Measurements from ENCODE around the gene REEP3.
"Not testable (repeated sequence)": the region's sequence is repeated elsewhere in the genome, so short reads cannot be mapped to it uniquely, and the experiment has no call there.

Gene REEP3

DNA sequence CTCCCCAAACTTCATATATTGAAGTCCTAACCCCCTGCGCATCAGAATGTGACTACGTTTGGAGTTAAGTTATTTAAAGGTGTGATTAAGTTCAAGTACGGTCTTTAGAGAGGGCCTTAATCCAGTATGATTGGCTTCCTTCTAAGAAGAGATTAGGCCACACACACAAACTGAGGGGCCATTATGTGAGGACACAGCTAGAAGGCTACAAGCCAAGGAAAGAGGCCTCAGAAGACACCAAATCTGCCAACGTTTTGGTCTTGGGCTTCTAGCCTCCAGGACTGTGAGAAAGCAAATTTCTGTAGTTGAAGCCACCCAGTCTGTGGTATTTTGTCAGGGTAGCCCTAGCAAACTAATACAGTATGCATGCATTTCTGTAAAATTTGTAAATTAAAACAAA is 41.7 kb downstream of the REEP3 start:
- H4K5ac ChIP-seq (ENCODE audit: low read length) = no peak overlapping the region
- no peak overlapping the region for H3K4ac ChIP-seq (ENCODE audit: low read depth, low read length)
- H2BK5ac ChIP-seq (ENCODE audit: low read length) = no peak overlapping the region
- H2AK5ac ChIP-seq (ENCODE audit: low read length) = no peak overlapping the region
- no peaks in the 10 kb centered on the region for H3K27me3 ChIP-seq (ENCODE audit: insufficient read depth, low read length, poor library complexity)
- H4K8ac ChIP-seq (ENCODE audit: low read depth, low read length) = no peak overlapping the region
- no peak overlapping the region for H3K27ac ChIP-seq (ENCODE audit: low read depth, low read length)
- no CpG with 5 or more reads among the region's 4 CpGs for WGBS (ENCODE audit: extremely low coverage, insufficient coverage, low lambda C conversion rate)
- no peak overlapping the region for H2BK15ac ChIP-seq (replicated peaks; ENCODE audit: low read depth)
- H3K79me2 ChIP-seq (ENCODE audit: control insufficient read depth, insufficient read depth, low read length) = peaks cover 8% of the 10 kb centered on the region
- no peak overlapping the region for H3K4me3 ChIP-seq (ENCODE audit: low read length)
- H3K4me1 ChIP-seq (ENCODE audit: control insufficient read depth, low read depth, low read length) = no peaks in the 10 kb centered on the region
- peaks cover 1% of the 10 kb centered on the region for H3K79me1 ChIP-seq (ENCODE audit: low read length)
- no peak overlapping the region for H3K56ac ChIP-seq (ENCODE audit: low read length)
- no peak overlapping the region for H3K18ac ChIP-seq (ENCODE audit: low read length)
- H3K36me3 ChIP-seq (ENCODE audit: control insufficient read depth, insufficient read depth, low read length) = no peaks in the 10 kb centered on the region
- no peak overlapping the region for H3K9ac ChIP-seq (ENCODE audit: low read length)
- H2BK120ac ChIP-seq (ENCODE audit: low read depth, low read length) = no peak overlapping the region
- DNase-seq = peak; percentile 35
- H3K23ac ChIP-seq (ENCODE audit: low read length) = no peak overlapping the region
- H3K4me2 ChIP-seq (ENCODE audit: low read length) = no peak overlapping the region

DNA sequence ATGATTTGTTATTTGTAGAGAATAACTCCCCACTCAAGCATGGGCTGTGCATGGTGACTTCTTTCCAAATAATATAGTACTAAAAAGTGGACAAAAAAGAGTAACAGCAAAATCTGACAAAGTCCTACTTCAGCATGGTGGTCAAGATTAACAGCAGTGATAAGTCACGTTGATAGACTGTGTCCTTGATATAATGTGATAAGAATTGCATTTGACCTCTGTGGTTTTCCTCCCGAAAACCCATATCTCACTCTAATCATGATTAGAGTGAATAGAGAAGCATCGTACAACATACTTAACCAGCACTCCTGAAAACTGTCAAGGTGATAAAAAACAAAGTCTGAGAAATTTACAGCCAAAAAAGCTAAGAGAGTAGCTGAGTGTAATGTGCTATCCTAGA is 42.4 kb downstream of the REEP3 start:
- peak; percentile 33 for DNase-seq
- Histone ChIP-seq H2BK5ac (ENCODE audit: low read length) (no peak overlapping the region), H3K56ac (ENCODE audit: low read length) (no peak overlapping the region), H3K4me2 (ENCODE audit: low read length) (no peak overlapping the region), H2AK5ac (ENCODE audit: low read length) (no peak overlapping the region), H3K23ac (ENCODE audit: low read length) (no peak overlapping the region), H3K79me2 (ENCODE audit: control insufficient read depth, insufficient read depth, low read length) (peaks cover 5% of the 10 kb centered on the region), H3K4me1 (ENCODE audit: control insufficient read depth, low read depth, low read length) (no peaks in the 10 kb centered on the region), H4K8ac (ENCODE audit: low read depth, low read length) (no peak overlapping the region), H4K5ac (ENCODE audit: low read length) (no peak overlapping the region), H3K79me1 (ENCODE audit: low read length) (peaks cover 1% of the 10 kb centered on the region), H3K9ac (ENCODE audit: low read length) (no peak overlapping the region), H3K27ac (ENCODE audit: low read depth, low read length) (no peak overlapping the region), H3K4me3 (ENCODE audit: low read length) (no peak overlapping the region), H2BK15ac (replicated peaks; ENCODE audit: low read depth) (no peak overlapping the region), H3K18ac (ENCODE audit: low read length) (peak overlapping the region; percentile 10), H3K27me3 (ENCODE audit: insufficient read depth, low read length, poor library complexity) (no peaks in the 10 kb centered on the region), H2BK120ac (ENCODE audit: low read depth, low read length) (no peak overlapping the region), H3K36me3 (ENCODE audit: control insufficient read depth, insufficient read depth, low read length) (no peaks in the 10 kb centered on the region), H3K4ac (ENCODE audit: low read depth, low read length) (no peak overlapping the region)
- WGBS (ENCODE audit: extremely low coverage, insufficient coverage, low lambda C conversion rate) = no CpG with 5 or more reads among the region's 3 CpGs

DNA sequence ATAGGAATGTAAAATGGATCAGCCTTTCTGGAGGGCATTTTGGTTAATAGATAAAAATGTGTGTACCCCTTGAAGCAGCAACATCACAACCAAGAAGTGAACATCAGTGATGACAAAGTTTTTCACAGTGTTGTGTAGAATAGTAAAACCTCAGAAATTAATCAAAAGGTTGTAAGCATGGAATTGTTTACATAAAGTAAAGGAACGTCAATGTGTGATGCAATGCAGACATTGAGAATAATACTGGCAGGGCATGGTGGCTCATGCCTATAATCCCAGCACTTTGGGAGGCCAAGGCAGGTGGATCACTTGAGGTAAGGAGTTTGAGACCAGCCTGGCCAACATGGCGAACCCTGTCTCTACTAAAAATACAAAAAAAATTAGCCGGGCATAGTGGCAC is 43.5 kb downstream of the REEP3 start:
- H2BK120ac ChIP-seq (ENCODE audit: low read depth, low read length); H3K4ac ChIP-seq (ENCODE audit: low read depth, low read length); DNase-seq; H3K36me3 ChIP-seq (ENCODE audit: control insufficient read depth, insufficient read depth, low read length); H2AK5ac ChIP-seq (ENCODE audit: low read length); H2BK5ac ChIP-seq (ENCODE audit: low read length); H3K18ac ChIP-seq (ENCODE audit: low read length); H3K56ac ChIP-seq (ENCODE audit: low read length); H4K5ac ChIP-seq (ENCODE audit: low read length); H4K8ac ChIP-seq (ENCODE audit: low read depth, low read length); H3K27me3 ChIP-seq (ENCODE audit: insufficient read depth, low read length, poor library complexity); H3K79me1 ChIP-seq (ENCODE audit: low read length); H3K4me1 ChIP-seq (ENCODE audit: control insufficient read depth, low read depth, low read length); H3K27ac ChIP-seq (ENCODE audit: low read depth, low read length); H3K4me3 ChIP-seq (ENCODE audit: low read length); H2BK15ac ChIP-seq (replicated peaks; ENCODE audit: low read depth); H3K9ac ChIP-seq (ENCODE audit: low read length); H3K23ac ChIP-seq (ENCODE audit: low read length); H3K79me2 ChIP-seq (ENCODE audit: control insufficient read depth, insufficient read depth, low read length); H3K4me2 ChIP-seq (ENCODE audit: low read length): not testable (repeated sequence)
- no CpG with 5 or more reads among the region's 3 CpGs for WGBS (ENCODE audit: extremely low coverage, insufficient coverage, low lambda C conversion rate)

DNA sequence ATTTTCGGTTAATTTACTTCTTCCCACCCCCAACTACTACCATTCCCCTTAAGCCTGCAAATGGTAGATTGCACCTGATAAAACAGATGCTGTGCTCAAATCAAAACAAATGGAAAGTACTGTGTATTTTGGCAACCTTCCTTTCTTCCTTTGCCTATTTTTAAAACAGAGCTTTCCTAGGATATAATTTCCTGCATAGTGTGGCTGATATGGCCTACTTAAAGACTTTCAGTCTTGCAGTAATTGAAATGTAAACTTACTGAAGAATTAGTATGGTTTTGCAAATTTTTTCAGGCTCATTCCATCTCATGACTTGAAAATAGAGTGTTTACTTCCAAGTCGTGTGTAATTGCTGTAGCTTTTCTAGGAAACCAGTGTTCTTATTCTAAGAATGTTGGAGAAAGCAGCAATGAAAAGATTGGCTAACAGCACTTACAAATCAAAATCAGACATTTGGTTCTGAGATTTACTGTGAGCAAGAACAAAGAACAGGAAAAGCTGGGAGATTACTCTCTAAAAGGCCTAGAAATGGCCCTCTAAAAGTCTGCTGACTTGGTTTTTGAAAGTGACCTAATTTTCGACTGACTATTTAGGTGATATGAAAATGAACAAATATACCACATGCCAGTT is 52.0 kb downstream of the REEP3 start:
- H3K27me3 ChIP-seq (ENCODE audit: insufficient read depth, low read length, poor library complexity) = no peaks in the 10 kb centered on the region
- no peak overlapping the region for H2BK120ac ChIP-seq (ENCODE audit: low read depth, low read length)
- H4K8ac ChIP-seq (ENCODE audit: low read depth, low read length) = no peak overlapping the region
- no peaks in the 10 kb centered on the region for H3K36me3 ChIP-seq (ENCODE audit: control insufficient read depth, insufficient read depth, low read length)
- H3K56ac ChIP-seq (ENCODE audit: low read length) = no peak overlapping the region
- H3K79me1 ChIP-seq (ENCODE audit: low read length) = no peaks in the 10 kb centered on the region
- H3K18ac ChIP-seq (ENCODE audit: low read length) = no peak overlapping the region
- H3K4me1 ChIP-seq (ENCODE audit: control insufficient read depth, low read depth, low read length) = no peaks in the 10 kb centered on the region
- H3K9ac ChIP-seq (ENCODE audit: low read length) = no peak overlapping the region
- H3K79me2 ChIP-seq (ENCODE audit: control insufficient read depth, insufficient read depth, low read length) = no peaks in the 10 kb centered on the region
- H3K4me2 ChIP-seq (ENCODE audit: low read length) = no peak overlapping the region
- no peak overlapping the region for H3K23ac ChIP-seq (ENCODE audit: low read length)
- DNase-seq = no peak
- H4K5ac ChIP-seq (ENCODE audit: low read length) = no peak overlapping the region
- no peak overlapping the region for H3K4me3 ChIP-seq (ENCODE audit: low read length)
- H2AK5ac ChIP-seq (ENCODE audit: low read length) = no peak overlapping the region
- H3K4ac ChIP-seq (ENCODE audit: low read depth, low read length) = no peak overlapping the region
- WGBS (ENCODE audit: extremely low coverage, insufficient coverage, low lambda C conversion rate) = no CpG with 5 or more reads among the region's 3 CpGs
- no peak overlapping the region for H3K27ac ChIP-seq (ENCODE audit: low read depth, low read length)
- no peak overlapping the region for H2BK15ac ChIP-seq (replicated peaks; ENCODE audit: low read depth)
- H2BK5ac ChIP-seq (ENCODE audit: low read length) = no peak overlapping the region

DNA sequence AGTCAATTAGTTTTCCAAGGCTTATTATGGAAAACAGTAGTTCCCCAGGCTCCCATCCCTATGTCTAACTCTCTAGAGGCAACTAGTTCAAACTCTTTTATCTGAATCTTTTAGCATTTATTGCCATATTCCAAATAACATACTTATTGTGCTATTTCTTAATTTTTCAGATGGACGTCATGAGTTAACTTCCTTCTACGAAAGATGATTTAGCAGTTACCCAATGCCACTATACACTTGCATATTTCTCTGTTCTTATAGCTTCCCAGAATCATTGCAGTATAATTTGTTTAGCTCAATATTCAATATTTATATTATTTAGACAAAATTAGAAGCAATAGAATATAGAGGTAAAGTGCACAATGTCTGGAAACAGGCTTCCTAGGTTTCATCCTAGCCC is 52.8 kb downstream of the REEP3 start:
- Histone ChIP-seq H4K5ac (ENCODE audit: low read length) (no peak overlapping the region), H3K4me3 (ENCODE audit: low read length) (no peak overlapping the region), H3K4me2 (ENCODE audit: low read length) (no peak overlapping the region), H3K9ac (ENCODE audit: low read length) (no peak overlapping the region), H2BK5ac (ENCODE audit: low read length) (no peak overlapping the region), H3K79me1 (ENCODE audit: low read length) (no peaks in the 10 kb centered on the region), H3K27ac (ENCODE audit: low read depth, low read length) (no peak overlapping the region), H2AK5ac (ENCODE audit: low read length) (no peak overlapping the region), H2BK15ac (replicated peaks; ENCODE audit: low read depth) (no peak overlapping the region), H3K36me3 (ENCODE audit: control insufficient read depth, insufficient read depth, low read length) (no peaks in the 10 kb centered on the region), H4K8ac (ENCODE audit: low read depth, low read length) (no peak overlapping the region), H3K4ac (ENCODE audit: low read depth, low read length) (no peak overlapping the region), H3K23ac (ENCODE audit: low read length) (no peak overlapping the region), H2BK120ac (ENCODE audit: low read depth, low read length) (no peak overlapping the region), H3K27me3 (ENCODE audit: insufficient read depth, low read length, poor library complexity) (no peaks in the 10 kb centered on the region), H3K18ac (ENCODE audit: low read length) (no peak overlapping the region), H3K79me2 (ENCODE audit: control insufficient read depth, insufficient read depth, low read length) (no peaks in the 10 kb centered on the region), H3K56ac (ENCODE audit: low read length) (no peak overlapping the region), H3K4me1 (ENCODE audit: control insufficient read depth, low read depth, low read length) (no peaks in the 10 kb centered on the region)
- no peak for DNase-seq
- no CpG with 5 or more reads among the region's 2 CpGs for WGBS (ENCODE audit: extremely low coverage, insufficient coverage, low lambda C conversion rate)

DNA sequence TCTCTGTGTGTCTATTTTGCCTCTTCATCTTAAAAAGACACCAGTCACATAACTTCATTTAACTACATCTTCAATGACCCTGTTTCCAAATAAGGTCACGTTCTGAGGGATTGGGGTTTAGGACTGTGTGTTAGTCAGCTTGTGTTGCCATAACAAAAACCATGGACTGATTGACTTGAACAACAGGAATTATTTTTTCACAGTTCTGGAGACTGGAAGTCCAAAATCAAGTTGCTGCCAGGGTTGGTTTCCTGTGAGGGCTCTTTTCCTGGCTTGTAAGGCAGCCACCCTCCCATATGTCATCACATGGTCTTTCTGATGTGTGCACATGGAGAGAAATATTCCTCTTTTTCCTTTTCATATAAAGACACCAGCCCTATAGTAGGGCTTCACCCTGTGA is 55.3 kb downstream of the REEP3 start:
- no peak overlapping the region for H2BK120ac ChIP-seq (ENCODE audit: low read depth, low read length)
- H3K27me3 ChIP-seq (ENCODE audit: insufficient read depth, low read length, poor library complexity) = no peaks in the 10 kb centered on the region
- no peak overlapping the region for H3K9ac ChIP-seq (ENCODE audit: low read length)
- DNase-seq = no peak
- no CpG with 5 or more reads among the region's 1 CpG for WGBS (ENCODE audit: extremely low coverage, insufficient coverage, low lambda C conversion rate)
- H2BK15ac ChIP-seq (replicated peaks; ENCODE audit: low read depth) = no peak overlapping the region
- no peak overlapping the region for H2AK5ac ChIP-seq (ENCODE audit: low read length)
- H3K23ac ChIP-seq (ENCODE audit: low read length) = no peak overlapping the region
- H4K5ac ChIP-seq (ENCODE audit: low read length) = no peak overlapping the region
- no peak overlapping the region for H3K18ac ChIP-seq (ENCODE audit: low read length)
- H3K27ac ChIP-seq (ENCODE audit: low read depth, low read length) = no peak overlapping the region
- peaks cover 1% of the 10 kb centered on the region for H3K79me1 ChIP-seq (ENCODE audit: low read length)
- H3K4ac ChIP-seq (ENCODE audit: low read depth, low read length) = no peak overlapping the region
- no peak overlapping the region for H3K4me3 ChIP-seq (ENCODE audit: low read length)
- H4K8ac ChIP-seq (ENCODE audit: low read depth, low read length) = no peak overlapping the region
- no peak overlapping the region for H3K4me2 ChIP-seq (ENCODE audit: low read length)
- no peaks in the 10 kb centered on the region for H3K4me1 ChIP-seq (ENCODE audit: control insufficient read depth, low read depth, low read length)
- no peak overlapping the region for H3K56ac ChIP-seq (ENCODE audit: low read length)
- H3K36me3 ChIP-seq (ENCODE audit: control insufficient read depth, insufficient read depth, low read length) = no peaks in the 10 kb centered on the region
- no peaks in the 10 kb centered on the region for H3K79me2 ChIP-seq (ENCODE audit: control insufficient read depth, insufficient read depth, low read length)
- no peak overlapping the region for H2BK5ac ChIP-seq (ENCODE audit: low read length)
